Measurements from ENCODE around the gene DOC2B.

DOC2B gene

DNA sequence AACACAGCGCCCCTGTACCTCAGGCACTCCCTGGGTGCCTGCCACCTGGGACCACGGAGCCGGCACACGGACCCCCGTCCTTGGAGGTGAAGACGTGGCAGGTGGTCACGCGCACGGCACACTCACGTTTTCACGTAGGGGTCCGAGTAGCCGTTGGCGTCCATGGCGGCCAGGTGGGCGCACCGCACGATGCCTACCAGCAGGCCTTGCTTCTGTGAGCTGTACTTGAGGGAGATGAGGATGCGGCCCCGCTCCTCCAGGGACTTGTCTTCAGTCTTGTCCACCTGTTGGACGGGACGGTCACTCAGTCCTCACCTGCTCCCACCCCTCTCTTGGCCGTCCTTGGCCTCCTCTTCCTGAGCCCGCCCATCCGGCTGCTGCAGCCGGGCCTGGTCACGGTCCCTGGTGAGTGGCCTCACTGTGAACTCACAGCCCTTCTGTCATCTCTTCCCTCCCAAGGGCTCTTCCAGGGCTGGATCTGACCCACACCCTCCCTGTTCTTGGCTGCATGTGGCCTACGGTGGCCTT is 25.3 kb downstream of the DOC2B start:
- ChIA-PET CTCF (no interaction called here), POLR2A (no interaction called here)
- TF ChIP-seq BHLHE40 (IDR thresholded peaks at IDR 0.05; ENCODE audit: borderline replicate concordance) (no peak), ARNT (IDR thresholded peaks at IDR 0.05) (no peak), NFRKB (IDR thresholded peaks at IDR 0.05) (no peak), FOXK2 (IDR thresholded peaks at IDR 0.05) (no peak), LEF1 (IDR thresholded peaks at IDR 0.05; ENCODE audit: borderline replicate concordance) (no peak), CTBP1 (IDR thresholded peaks at IDR 0.05; ENCODE audit: borderline replicate concordance) (no peak), SUZ12 (IDR thresholded peaks at IDR 0.05) (no peak), L3MBTL2 (conservative IDR thresholded peaks at IDR 0.05) (no peak), FOXA1 (IDR thresholded peaks at IDR 0.05) (no peak), ZNF384 (IDR thresholded peaks at IDR 0.05) (no peak), FOXM1 (IDR thresholded peaks at IDR 0.05; ENCODE audit: borderline replicate concordance) (no peak), HDGF (IDR thresholded peaks at IDR 0.05; ENCODE audit: borderline replicate concordance) (no peak), SP1 (IDR thresholded peaks at IDR 0.05) (no peak), TARDBP (IDR thresholded peaks at IDR 0.05) (no peak), ELF4 (IDR thresholded peaks at IDR 0.05) (no peak)
- TF ChIP-seq, protein P1, sequence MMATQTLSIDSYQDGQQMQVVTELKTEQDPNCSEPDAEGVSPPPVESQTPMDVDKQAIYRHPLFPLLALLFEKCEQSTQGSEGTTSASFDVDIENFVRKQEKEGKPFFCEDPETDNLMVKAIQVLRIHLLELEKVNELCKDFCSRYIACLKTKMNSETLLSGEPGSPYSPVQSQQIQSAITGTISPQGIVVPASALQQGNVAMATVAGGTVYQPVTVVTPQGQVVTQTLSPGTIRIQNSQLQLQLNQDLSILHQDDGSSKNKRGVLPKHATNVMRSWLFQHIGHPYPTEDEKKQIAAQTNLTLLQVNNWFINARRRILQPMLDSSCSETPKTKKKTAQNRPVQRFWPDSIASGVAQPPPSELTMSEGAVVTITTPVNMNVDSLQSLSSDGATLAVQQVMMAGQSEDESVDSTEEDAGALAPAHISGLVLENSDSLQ (IDR thresholded peaks at IDR 0.05), result no peak

DNA sequence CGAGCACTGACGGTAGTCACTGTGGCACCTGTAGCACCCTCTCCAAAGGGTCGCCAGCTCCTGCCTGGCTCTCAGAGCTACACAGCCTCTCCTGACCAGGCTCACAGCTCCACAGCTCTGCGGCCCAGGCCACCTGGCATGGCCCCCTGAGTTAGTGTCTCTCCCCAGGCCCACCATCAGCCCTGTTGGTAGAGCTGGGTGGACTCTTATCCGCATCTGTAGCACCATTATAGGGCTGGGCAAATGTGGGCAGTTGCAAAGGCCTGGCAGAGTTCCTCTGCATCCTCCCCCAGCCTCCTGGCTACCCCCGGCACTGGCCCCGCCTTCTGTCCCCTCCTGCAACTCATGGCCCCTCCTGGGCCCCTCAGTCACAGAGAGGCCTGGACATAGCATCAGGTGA is 25.9 kb downstream of the DOC2B start:
- no peak for TF ChIP-seq FOXM1 (IDR thresholded peaks at IDR 0.05; ENCODE audit: borderline replicate concordance)
- TF ChIP-seq ELF4 (IDR thresholded peaks at IDR 0.05), result no peak
- no peak for TF ChIP-seq NFRKB (IDR thresholded peaks at IDR 0.05)
- no peak for TF ChIP-seq BHLHE40 (IDR thresholded peaks at IDR 0.05; ENCODE audit: borderline replicate concordance)
- TF ChIP-seq ARNT (IDR thresholded peaks at IDR 0.05), result no peak
- no peak for TF ChIP-seq FOXA1 (IDR thresholded peaks at IDR 0.05)
- no peak for TF ChIP-seq FOXK2 (IDR thresholded peaks at IDR 0.05)
- no peak for TF ChIP-seq LEF1 (IDR thresholded peaks at IDR 0.05; ENCODE audit: borderline replicate concordance)
- TF ChIP-seq, protein P1 (IDR thresholded peaks at IDR 0.05), result no peak
- TF ChIP-seq TARDBP (IDR thresholded peaks at IDR 0.05), result no peak
- no peak for DNase-seq (ENCODE audit: extremely low spot score)
- POLR2A ChIA-PET, result no interaction called here
- CTCF ChIA-PET, result no interaction called here

More for the DNA sequence above, 25.3 kb downstream of the DOC2B start:
- no peak for DNase-seq (ENCODE audit: extremely low spot score)

DNA sequence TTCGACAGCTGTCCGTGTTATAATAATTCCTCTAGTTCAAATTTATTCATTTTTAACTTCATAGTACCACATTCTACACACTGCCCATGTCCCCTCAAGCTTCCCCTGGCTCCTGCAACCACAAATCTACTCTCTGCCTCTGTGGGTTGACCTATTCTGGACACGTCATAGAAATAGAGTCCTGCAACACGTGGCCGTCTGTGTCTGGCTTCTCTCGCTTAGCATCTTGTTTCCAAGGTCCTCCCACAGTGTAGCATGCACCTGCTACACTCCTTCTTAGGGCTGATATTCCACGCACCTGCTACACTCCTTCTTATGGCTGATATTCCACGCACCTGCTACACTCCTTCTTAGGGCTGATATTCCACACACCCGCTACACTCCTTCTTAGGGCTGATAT is 27.6 kb downstream of the DOC2B start:
- ChIA-PET POLR2A (no interaction called here), CTCF (no interaction called here)
- TF ChIP-seq, protein P1 (IDR thresholded peaks at IDR 0.05), result no peak
- TF ChIP-seq FOXA1 (IDR thresholded peaks at IDR 0.05) (no peak), CTBP1 (IDR thresholded peaks at IDR 0.05; ENCODE audit: borderline replicate concordance) (no peak), BHLHE40 (IDR thresholded peaks at IDR 0.05; ENCODE audit: borderline replicate concordance) (no peak), FOXM1 (IDR thresholded peaks at IDR 0.05; ENCODE audit: borderline replicate concordance) (no peak), TARDBP (IDR thresholded peaks at IDR 0.05) (no peak), SP1 (IDR thresholded peaks at IDR 0.05) (no peak), ELF4 (IDR thresholded peaks at IDR 0.05) (no peak), ARNT (IDR thresholded peaks at IDR 0.05) (no peak), SUZ12 (IDR thresholded peaks at IDR 0.05) (no peak), LEF1 (IDR thresholded peaks at IDR 0.05; ENCODE audit: borderline replicate concordance) (no peak), HDGF (IDR thresholded peaks at IDR 0.05; ENCODE audit: borderline replicate concordance) (no peak), NFRKB (IDR thresholded peaks at IDR 0.05) (no peak), FOXK2 (IDR thresholded peaks at IDR 0.05) (no peak), L3MBTL2 (conservative IDR thresholded peaks at IDR 0.05) (no peak), ZNF384 (IDR thresholded peaks at IDR 0.05) (no peak)
- DNase-seq (ENCODE audit: extremely low spot score), result no peak

DNA sequence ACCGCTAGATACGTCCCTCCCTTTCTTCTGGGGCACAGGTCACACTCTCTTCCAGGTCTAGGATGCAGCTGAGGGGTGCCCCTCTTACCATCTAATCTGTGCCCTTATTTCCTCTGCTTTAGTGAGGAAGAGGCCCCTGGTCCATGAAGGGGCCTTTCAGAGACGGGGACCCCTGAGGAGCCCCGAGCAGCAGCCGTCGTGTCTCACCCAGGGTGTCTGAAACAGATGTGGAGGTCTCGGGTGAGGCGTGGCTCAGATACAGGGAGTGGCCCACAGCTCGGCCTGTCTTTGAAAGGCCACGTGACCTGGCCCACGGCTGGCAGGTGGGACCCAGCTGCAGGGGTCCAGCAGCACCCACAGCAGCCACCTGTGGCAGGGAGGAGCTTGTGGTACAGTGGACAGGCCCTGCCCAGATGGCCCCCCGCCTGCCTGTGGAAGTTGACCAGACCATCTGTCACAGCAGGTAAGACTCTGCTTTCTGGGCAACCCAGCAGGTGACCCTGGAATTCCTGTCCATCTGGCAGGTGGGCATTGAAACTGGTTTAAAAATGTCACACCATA is 28.5 kb downstream of the DOC2B start:
- CTCF ChIA-PET, result no interaction called here
- no peak for DNase-seq (ENCODE audit: extremely low spot score)
- no peak for TF ChIP-seq L3MBTL2 (conservative IDR thresholded peaks at IDR 0.05)
- TF ChIP-seq ARNT (IDR thresholded peaks at IDR 0.05), result no peak
- POLR2A ChIA-PET, result no interaction called here

DNA sequence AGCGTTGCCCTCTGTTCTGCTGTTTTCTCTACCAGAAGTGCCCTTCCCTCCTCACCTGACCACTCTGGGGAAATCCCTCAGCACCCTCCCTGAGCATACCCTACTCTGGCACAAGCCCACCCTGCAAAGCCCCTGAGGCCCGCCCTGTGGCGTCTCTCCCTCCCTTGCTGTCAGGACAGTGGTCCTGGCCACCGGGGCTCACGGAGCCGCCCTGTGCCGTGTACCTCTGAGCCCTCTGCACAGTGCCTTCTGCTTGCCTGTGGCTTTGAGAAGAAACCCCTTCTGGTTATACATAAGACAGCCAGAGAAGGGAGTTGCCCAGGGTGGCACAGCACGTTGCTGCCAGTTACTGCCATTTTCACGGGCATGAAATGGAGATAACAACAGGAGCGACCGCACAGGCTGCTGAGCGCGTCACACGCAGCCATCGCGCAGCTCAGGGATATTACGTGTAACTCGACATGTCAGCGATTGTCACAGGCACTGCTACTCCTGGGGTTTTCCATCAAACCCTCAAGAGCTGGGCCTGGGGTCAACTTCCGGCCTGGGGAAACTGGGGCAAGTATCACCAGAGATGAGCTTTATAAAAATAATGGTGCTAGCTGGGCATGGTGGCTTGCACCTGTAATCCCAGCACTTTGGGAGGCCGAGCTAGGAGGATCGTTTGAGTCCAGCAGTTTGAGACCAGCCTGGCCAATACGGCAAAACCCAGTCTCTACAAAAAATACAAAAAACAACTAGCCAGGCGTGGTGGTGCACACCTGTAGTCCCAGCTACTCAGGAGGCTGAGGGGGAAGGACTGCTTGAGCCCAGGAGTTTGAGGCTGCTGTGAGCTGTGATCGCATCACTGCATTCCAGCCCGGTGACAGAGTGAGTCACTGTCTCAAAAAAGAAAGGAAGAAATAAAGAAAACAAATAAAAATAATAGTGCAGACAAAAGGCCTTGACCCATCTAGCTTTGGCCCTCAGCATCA is 29.3 kb downstream of the DOC2B start:
- TF ChIP-seq FOXA1 (IDR thresholded peaks at IDR 0.05), result no peak
- TF ChIP-seq, protein P1 (IDR thresholded peaks at IDR 0.05), result no peak
- TF ChIP-seq FOXK2 (IDR thresholded peaks at IDR 0.05), result no peak
- TF ChIP-seq FOXM1 (IDR thresholded peaks at IDR 0.05; ENCODE audit: borderline replicate concordance), result no peak
- TF ChIP-seq TARDBP (IDR thresholded peaks at IDR 0.05), result no peak
- TF ChIP-seq ARNT (IDR thresholded peaks at IDR 0.05), result no peak
- TF ChIP-seq BHLHE40 (IDR thresholded peaks at IDR 0.05; ENCODE audit: borderline replicate concordance), result no peak
- TF ChIP-seq SP1 (IDR thresholded peaks at IDR 0.05), result no peak
- ChIA-PET CTCF (no interaction called here), POLR2A (interaction anchor here (0.6 kb wide), 1 partner anchor 631 kb away, joined by 3 read pairs; no protein-coding TSS in a partner anchor)
- no peak for DNase-seq (ENCODE audit: extremely low spot score)
